Lower leg skin (tissue), 4 donors: ENCODE measurements around the gene SHISA2. TPM values are rescaled to one million over a fixed set of nuclear protein-coding genes. Genes with fewer than 3 reads are reported as not detected.

Source experiments
- DNase-seq, 2 donors: peaks; one replicate each; pipeline ENCODE4 v3.0.0-alpha.2; 2019; ENCODE audit warnings: low spot score in 2 of 2
- H3K4me3 ChIP-seq: fragments of 200-600 bp; sonication (generic); 2 replicates; pipeline ENCODE4 v1.5.1; 2017; ENCODE audit warnings: mild to moderate bottlenecking, low read depth; ENCODE audit not compliant: poor library complexity, severe bottlenecking
- POLR2A ChIP-seq, 2 donors: fragments of 450-650 bp; IDR thresholded peaks; one replicate each; pipeline ENCODE4 v1.6.1; 2016 to 2017; ENCODE audit warnings: antibody characterized with exemption in 2 of 2, mild to moderate bottlenecking in 1 of 2, moderate library complexity in 1 of 2
- WGBS, 2 donors: methylation state at CpG; one replicate each; pipeline ENCODE4 v1.1.5; 2018; 5-methylcytosine and 5-hydroxymethylcytosine counted together
- intact Hi-C: fragments of 100-400 bp; cut with DNase I; formaldehyde crosslinking; loops from one replicate; pipeline ENCODE4 v1.15.0; 2023; ENCODE audit warnings: low total_unique reads
- total RNA-seq, 4 donors: library from RNA; depleted of rRNA; stranded (reverse); fragments of >200 nt; gene quantifications; one replicate each; pipeline ENCODE4 v1.1.0, GENCODE V29; 2016
- TF ChIP-seq, protein P1 (sequence below), 3 donors: fragments of 450-650 bp; IDR thresholded peaks; one replicate each; pipeline ENCODE4 v1.5.1; 2016; ENCODE audit warnings: antibody characterized with exemption in 3 of 3, mild to moderate bottlenecking in 3 of 3, moderate library complexity in 2 of 3

The SHISA2 gene
- total RNA-seq, 4 donors from 2014 or later, result 0.19 to 5.8 (median 0.99) TPM

DNA sequence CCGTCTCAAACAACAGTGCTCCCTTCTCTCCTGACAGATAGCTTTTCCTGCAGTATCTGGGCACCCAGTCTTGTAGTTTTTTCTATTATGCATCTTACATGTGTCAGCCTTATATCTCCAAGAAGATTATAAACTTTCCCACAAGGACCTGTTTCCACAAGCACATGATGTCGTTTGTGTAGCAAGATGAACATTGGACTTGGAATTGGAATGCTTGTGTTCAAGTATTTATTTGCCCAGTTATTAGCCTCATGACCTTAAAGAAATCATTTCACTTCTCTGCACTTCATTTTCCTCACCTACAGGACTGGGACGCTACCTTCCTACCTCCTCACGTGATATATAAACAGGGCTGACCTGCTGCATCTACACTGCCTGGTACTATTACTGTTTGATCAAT is 21.5 kb downstream of the SHISA2 start:
- intact Hi-C loops, result no loop called here
- TF ChIP-seq POLR2A (IDR thresholded peaks at IDR 0.05), result no peak
- TF ChIP-seq, protein P1, sequence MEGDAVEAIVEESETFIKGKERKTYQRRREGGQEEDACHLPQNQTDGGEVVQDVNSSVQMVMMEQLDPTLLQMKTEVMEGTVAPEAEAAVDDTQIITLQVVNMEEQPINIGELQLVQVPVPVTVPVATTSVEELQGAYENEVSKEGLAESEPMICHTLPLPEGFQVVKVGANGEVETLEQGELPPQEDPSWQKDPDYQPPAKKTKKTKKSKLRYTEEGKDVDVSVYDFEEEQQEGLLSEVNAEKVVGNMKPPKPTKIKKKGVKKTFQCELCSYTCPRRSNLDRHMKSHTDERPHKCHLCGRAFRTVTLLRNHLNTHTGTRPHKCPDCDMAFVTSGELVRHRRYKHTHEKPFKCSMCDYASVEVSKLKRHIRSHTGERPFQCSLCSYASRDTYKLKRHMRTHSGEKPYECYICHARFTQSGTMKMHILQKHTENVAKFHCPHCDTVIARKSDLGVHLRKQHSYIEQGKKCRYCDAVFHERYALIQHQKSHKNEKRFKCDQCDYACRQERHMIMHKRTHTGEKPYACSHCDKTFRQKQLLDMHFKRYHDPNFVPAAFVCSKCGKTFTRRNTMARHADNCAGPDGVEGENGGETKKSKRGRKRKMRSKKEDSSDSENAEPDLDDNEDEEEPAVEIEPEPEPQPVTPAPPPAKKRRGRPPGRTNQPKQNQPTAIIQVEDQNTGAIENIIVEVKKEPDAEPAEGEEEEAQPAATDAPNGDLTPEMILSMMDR (IDR thresholded peaks at IDR 0.05), result no peak
- no peak overlapping the region for H3K4me3 ChIP-seq
- no peak for DNase-seq
- WGBS, 2 donors, result 85 to 90% methylated on average over 4 of the region's 4 CpGs

DNA sequence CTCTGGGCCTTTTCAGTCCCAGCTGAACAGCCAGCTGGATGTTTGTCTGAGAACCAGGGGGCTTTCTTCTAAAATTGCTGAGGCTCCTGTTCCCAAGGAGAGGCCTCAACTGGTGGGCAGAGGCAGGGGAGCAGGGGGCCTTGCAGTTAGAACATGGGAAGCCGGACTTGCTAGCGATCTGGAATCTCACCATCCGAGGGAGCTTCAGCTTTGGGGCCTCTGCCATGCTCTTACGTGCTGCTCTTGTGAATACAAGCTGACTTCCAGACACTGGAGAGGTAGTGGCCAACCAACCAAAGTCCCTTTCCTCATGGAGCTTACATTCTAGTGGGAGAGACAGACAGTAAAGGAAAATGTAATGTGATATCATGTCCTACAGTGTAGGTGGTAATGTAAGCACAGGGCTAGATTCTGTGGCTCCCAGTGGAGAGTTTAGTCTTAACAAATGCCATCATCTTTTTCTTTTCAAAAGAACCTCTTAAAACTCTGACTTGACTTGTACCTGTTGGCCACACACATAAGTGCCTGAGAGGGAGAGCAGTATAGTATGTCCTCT is 22.2 kb downstream of the SHISA2 start:
- no peak overlapping the region for H3K4me3 ChIP-seq
- no peak for DNase-seq
- WGBS, 2 donors, result 95 to 96% methylated on average over 4 of the region's 4 CpGs
- no peak for TF ChIP-seq POLR2A (IDR thresholded peaks at IDR 0.05)
- TF ChIP-seq, protein P1 (IDR thresholded peaks at IDR 0.05), result no peak
- intact Hi-C loops, result no loop called here

DNA sequence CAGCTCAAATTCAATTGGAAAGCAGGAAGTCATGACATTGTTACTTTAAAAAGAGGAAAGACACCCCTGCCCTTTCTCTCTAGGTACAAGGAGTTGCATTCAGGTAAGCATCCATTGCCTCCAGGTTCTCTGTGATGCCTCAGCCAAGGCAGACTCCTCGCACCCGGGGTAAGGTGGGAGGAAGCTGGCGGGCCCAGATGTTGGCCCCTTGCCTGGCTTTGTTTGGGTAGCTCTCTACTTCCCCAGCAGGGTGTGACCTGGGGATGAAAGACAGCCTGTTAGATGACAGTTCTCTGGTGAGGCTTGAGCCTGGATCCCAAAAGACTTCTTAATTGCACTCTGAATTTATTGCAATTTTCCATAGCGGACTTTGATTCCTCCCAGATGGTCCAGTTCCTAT is 25.6 kb downstream of the SHISA2 start:
- no peak for DNase-seq
- WGBS, 2 donors, result 45 to 61% methylated on average over 4 of the region's 4 CpGs
- H3K4me3 ChIP-seq, result no peak overlapping the region
- intact Hi-C loops, result no loop called here
- no peak for TF ChIP-seq POLR2A (IDR thresholded peaks at IDR 0.05)
- TF ChIP-seq, protein P1 (IDR thresholded peaks at IDR 0.05), result no peak

DNA sequence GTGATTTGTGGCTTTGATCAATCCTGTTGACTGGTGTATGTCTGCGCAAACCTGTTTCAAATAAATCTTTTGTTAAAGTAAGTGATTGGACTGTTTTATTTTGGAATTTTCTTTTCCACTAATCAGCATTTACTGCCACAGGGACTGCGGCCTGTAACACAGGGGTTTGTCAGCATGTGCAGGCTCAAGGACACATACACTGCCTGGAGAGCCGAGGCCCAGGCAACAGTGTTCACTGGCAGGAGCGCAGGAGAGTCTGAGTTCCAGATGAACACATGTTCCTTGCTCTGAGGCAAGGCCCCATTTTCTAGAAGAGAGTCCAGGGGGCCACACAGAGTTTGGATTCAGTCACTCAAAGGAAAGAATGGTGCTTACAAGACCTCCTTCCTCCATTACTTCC is 26.0 kb downstream of the SHISA2 start:
- TF ChIP-seq, protein P1 (IDR thresholded peaks at IDR 0.05), result no peak
- TF ChIP-seq POLR2A (IDR thresholded peaks at IDR 0.05), result no peak
- 83 to 87% methylated on average over 4 of the region's 4 CpGs for WGBS, 2 donors
- DNase-seq, result no peak
- no peak overlapping the region for H3K4me3 ChIP-seq
- intact Hi-C loops, result no loop called here

DNA sequence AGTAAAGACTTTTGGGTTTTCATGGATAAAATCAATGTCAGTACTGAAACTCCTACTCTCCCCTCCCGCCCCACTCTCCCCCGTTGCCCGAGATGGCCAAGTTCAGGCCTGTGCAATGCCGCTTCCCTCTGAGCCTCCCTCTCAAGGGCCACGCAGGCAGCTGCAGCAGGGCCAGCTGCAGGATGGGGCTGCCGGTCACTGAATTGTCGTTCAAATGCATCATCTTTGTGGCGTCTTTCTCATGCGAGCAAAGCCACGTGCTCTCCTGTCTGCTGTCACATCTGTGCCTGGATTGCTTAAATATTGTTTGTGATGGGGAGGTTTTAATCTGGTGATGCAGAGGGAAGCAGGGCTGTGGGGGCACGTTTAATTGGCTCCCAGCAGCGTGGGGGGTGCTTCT is 26.6 kb downstream of the SHISA2 start:
- intact Hi-C loops, result no loop called here
- TF ChIP-seq, protein P1 (IDR thresholded peaks at IDR 0.05), result no peak
- no peak for TF ChIP-seq POLR2A (IDR thresholded peaks at IDR 0.05)
- H3K4me3 ChIP-seq, result no peak overlapping the region
- WGBS, 2 donors, result 82% methylated on average over 12 of the region's 12 CpGs
- no peak for DNase-seq

GRCh38 chr13:26024558-26024957 is 27.3 kb downstream of the SHISA2 start:
- intact Hi-C loops, result no loop called here
- TF ChIP-seq, protein P1 (IDR thresholded peaks at IDR 0.05), result no peak
- no peak for TF ChIP-seq POLR2A (IDR thresholded peaks at IDR 0.05)
- 84 to 86% methylated on average over 9 of the region's 9 CpGs for WGBS, 2 donors
- H3K4me3 ChIP-seq, result no peak overlapping the region
- DNase-seq, result no peak
